ENCODE results near the gene MAGOH.
"Not testable (repeated sequence)": the region's sequence is repeated elsewhere in the genome, so short reads cannot be mapped to it uniquely, and the experiment has no call there.

Gene MAGOH

DNA sequence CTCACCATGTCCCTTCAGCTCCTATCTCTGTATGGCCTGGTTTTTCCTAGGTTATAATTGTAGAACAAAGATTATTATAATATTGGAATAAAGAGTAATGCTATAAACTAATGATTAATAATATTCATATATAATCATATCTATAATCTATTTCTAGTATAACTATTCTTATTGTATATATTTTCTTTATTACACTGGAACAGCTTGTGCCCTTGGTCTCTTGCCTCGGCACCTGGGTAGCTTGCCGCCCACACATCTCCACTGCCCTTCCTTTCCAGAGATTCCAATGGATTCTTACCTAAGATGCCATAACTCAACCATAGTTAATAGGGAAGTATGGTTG lies 52.4 kb downstream of the MAGOH start:
- H3K9me3 ChIP-seq (ENCODE audit: low read length); H3K27me3 ChIP-seq (ENCODE audit: insufficient read depth, low read length): not testable (repeated sequence)

DNA sequence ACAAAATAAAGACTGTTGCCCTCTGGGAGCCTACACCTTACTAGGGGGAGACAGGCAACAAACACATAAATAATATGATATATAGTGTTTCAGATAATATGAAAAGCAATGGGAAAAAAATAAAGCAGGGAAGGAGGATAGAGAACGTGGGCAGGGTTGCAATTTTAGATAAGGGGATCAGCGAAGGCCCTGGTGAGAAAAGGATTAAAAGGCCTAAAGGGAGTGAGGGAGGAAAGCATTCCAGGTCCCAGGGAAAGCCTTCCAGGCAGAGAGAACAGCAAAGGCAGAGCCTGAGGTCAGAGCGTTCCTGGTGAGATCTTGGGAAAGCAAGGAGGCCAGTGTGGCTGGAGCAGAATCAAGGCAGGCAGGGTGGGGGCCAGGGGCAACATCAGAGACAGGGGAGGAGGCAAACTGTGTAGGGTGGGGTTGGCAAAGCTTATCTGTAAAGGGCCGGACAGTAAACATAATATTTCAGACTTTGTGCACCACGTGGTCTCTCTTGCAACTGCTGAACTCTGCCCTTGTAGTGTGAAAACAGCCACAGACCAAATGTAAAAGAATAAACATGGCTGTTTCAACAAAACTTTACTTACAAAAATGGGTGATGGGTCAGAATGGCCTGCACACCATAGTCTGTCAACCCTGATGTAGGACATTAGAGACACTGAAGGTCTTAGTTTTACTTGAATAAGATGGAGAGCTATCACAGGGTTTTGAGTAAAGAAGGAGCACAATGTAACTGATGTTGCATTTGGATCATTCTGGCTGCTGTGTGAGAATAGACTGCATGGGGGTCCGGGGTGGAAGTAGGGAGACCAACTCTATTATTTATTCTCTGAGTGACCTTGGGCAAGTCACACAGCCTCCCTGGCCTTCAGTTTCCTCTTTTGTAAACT lies 55.0 kb downstream of the MAGOH start:
- no peaks in the 10 kb centered on the region for H3K9me3 ChIP-seq (ENCODE audit: low read length)
- no peaks in the 10 kb centered on the region for H3K36me3 ChIP-seq (ENCODE audit: insufficient read depth, low read length)
- no peaks in the 10 kb centered on the region for H3K4me1 ChIP-seq (ENCODE audit: insufficient read depth, low read length)
- no peak overlapping the region for H3K4me3 ChIP-seq (ENCODE audit: low read length)
- H2AFZ ChIP-seq (ENCODE audit: low read depth, low read length), result no peak overlapping the region
- peaks cover 13% of the 10 kb centered on the region for H3K27me3 ChIP-seq (ENCODE audit: insufficient read depth, low read length)

More for the DNA sequence above, 52.4 kb downstream of the MAGOH start:
- not testable (repeated sequence) for H3K36me3 ChIP-seq (ENCODE audit: insufficient read depth, low read length); H2AFZ ChIP-seq (ENCODE audit: low read depth, low read length); H3K4me3 ChIP-seq (ENCODE audit: low read length); H3K4me1 ChIP-seq (ENCODE audit: insufficient read depth, low read length)

DNA sequence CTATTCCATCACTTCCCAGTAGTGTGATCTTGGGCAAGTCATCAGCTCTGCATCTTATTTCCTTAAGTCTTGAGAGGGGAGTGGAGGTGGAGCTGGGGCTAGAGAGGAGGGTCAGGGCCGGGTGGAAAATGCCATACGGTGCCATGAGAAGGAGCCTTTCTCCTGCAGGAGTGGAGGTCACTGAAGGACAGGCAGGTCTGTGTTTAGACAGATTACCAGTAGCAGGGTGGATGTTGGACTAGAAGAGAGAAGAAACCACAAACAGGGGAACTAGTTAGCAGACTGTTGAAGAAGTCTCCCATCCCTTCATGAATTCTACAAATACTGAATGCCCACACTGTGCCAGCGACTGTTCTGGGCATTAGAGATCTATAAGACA lies 55.6 kb downstream of the MAGOH start:
- H3K9me3 ChIP-seq (ENCODE audit: low read length), result no peaks in the 10 kb centered on the region
- H3K27me3 ChIP-seq (ENCODE audit: insufficient read depth, low read length), result peaks cover 13% of the 10 kb centered on the region
- no peak overlapping the region for H3K4me3 ChIP-seq (ENCODE audit: low read length)
- no peaks in the 10 kb centered on the region for H3K4me1 ChIP-seq (ENCODE audit: insufficient read depth, low read length)
- no peaks in the 10 kb centered on the region for H3K36me3 ChIP-seq (ENCODE audit: insufficient read depth, low read length)
- H2AFZ ChIP-seq (ENCODE audit: low read depth, low read length), result no peak overlapping the region

DNA sequence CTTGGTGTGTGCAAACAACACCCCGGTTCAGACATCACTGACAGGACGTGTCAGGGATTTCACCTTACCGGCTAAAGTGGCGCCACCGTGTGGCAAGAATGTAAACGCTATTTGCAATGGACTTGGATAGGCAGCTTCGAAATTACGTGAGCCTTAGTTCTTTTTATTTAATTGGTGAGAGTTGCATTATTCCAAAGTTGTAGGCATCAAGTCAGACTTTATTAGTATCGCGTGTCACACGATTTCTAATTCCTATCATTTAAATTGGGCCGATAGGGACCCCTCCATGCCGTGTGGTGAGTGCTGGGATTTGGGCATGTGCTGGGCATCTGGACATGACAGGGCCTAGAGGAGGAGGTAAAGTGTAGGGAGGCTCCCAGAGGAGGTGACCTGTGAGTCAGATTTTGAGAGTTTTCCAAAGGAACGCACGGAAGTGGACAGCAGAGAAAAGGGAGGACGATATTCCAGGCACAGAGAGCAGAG lies 56.2 kb downstream of the MAGOH start:
- no peaks in the 10 kb centered on the region for H3K9me3 ChIP-seq (ENCODE audit: low read length)
- H2AFZ ChIP-seq (ENCODE audit: low read depth, low read length), result no peak overlapping the region
- H3K4me3 ChIP-seq (ENCODE audit: low read length), result no peak overlapping the region
- H3K4me1 ChIP-seq (ENCODE audit: insufficient read depth, low read length), result no peaks in the 10 kb centered on the region
- no peaks in the 10 kb centered on the region for H3K36me3 ChIP-seq (ENCODE audit: insufficient read depth, low read length)
- peaks cover 13% of the 10 kb centered on the region for H3K27me3 ChIP-seq (ENCODE audit: insufficient read depth, low read length)

DNA sequence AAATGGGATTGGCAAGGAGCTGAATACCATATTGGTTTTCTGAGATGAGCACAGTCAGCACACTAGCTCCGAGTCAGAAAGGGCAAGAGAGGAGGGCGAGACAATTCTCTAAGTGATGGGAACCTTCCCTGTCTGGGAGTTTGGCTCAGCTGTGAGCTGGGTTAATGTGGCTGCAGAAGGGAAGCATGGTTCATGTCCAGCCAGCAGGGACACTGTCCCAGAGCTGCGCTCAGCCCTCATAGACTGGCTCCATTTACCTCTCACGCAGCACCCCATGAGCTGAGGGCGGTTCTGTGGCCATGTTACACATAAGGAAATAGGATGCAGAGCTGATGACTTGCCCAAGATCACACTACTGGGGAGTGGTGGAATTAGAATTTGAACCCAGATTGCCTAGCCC lies 57.4 kb downstream of the MAGOH start:
- H2AFZ ChIP-seq (ENCODE audit: low read depth, low read length), result no peak overlapping the region
- no peaks in the 10 kb centered on the region for H3K4me1 ChIP-seq (ENCODE audit: insufficient read depth, low read length)
- no peak overlapping the region for H3K4me3 ChIP-seq (ENCODE audit: low read length)
- H3K9me3 ChIP-seq (ENCODE audit: low read length), result no peaks in the 10 kb centered on the region
- H3K36me3 ChIP-seq (ENCODE audit: insufficient read depth, low read length), result no peaks in the 10 kb centered on the region
- peaks cover 15% of the 10 kb centered on the region for H3K27me3 ChIP-seq (ENCODE audit: insufficient read depth, low read length)

DNA sequence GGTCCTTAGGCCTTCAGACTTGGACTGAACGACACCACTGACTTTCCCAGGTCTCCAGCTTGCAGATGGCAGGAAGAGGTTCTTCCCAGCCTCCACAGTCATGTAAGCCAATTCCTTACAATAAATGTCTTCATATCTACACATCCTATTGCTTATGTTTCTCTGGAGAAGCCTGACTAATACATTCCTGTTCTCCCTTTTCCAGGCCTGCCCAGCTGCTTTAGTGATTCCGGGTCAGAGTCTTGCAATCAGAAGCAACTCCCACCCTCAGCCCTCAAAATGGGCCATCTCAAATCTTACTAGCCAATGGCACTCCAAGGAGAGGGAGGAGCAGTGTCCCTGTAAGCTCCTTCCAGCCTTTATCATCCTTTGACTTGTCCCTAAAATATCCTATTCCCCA lies 58.1 kb downstream of the MAGOH start:
- Histone ChIP-seq H3K36me3 (ENCODE audit: insufficient read depth, low read length) (no peaks in the 10 kb centered on the region), H2AFZ (ENCODE audit: low read depth, low read length) (no peak overlapping the region), H3K27me3 (ENCODE audit: insufficient read depth, low read length) (peaks cover 18% of the 10 kb centered on the region), H3K4me1 (ENCODE audit: insufficient read depth, low read length) (no peaks in the 10 kb centered on the region), H3K9me3 (ENCODE audit: low read length) (no peaks in the 10 kb centered on the region), H3K4me3 (ENCODE audit: low read length) (no peak overlapping the region)
